ENCODE results near the gene LYPD5.
"Not testable (repeated sequence)": the region's sequence is repeated elsewhere in the genome, so short reads cannot be mapped to it uniquely, and the experiment has no call there.

GRCh38 chr19:43774940-43775258 lies 27.3 kb downstream of the LYPD5 start:
- TF ChIP-seq, protein P1, sequence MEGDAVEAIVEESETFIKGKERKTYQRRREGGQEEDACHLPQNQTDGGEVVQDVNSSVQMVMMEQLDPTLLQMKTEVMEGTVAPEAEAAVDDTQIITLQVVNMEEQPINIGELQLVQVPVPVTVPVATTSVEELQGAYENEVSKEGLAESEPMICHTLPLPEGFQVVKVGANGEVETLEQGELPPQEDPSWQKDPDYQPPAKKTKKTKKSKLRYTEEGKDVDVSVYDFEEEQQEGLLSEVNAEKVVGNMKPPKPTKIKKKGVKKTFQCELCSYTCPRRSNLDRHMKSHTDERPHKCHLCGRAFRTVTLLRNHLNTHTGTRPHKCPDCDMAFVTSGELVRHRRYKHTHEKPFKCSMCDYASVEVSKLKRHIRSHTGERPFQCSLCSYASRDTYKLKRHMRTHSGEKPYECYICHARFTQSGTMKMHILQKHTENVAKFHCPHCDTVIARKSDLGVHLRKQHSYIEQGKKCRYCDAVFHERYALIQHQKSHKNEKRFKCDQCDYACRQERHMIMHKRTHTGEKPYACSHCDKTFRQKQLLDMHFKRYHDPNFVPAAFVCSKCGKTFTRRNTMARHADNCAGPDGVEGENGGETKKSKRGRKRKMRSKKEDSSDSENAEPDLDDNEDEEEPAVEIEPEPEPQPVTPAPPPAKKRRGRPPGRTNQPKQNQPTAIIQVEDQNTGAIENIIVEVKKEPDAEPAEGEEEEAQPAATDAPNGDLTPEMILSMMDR (IDR thresholded peaks at IDR 0.05) = not testable (repeated sequence)
- TF ChIP-seq REST (IDR thresholded peaks at IDR 0.05; ENCODE audit: insufficient read depth in 1 of 2, low read depth in 2 of 2, low read length in 1 of 2); SIN3A (IDR thresholded peaks at IDR 0.05; ENCODE audit: borderline replicate concordance, insufficient read depth, low read depth, low read length); TCF7L2 (IDR thresholded peaks at IDR 0.05; ENCODE audit: low read depth, low read length): not testable (repeated sequence)
